SHP77 treated with DMSO at 0.1 percent for 48 hours (cell line): ENCODE data around the gene PICK1.
"Not testable (repeated sequence)": the region's sequence is repeated elsewhere in the genome, so short reads cannot be mapped to it uniquely, and the experiment has no call there.

Experiments used
- DNase-seq: peaks from one replicate; lab custom pipeline; 2025; lab: John Stamatoyannopoulos, UW

Gene PICK1

DNA sequence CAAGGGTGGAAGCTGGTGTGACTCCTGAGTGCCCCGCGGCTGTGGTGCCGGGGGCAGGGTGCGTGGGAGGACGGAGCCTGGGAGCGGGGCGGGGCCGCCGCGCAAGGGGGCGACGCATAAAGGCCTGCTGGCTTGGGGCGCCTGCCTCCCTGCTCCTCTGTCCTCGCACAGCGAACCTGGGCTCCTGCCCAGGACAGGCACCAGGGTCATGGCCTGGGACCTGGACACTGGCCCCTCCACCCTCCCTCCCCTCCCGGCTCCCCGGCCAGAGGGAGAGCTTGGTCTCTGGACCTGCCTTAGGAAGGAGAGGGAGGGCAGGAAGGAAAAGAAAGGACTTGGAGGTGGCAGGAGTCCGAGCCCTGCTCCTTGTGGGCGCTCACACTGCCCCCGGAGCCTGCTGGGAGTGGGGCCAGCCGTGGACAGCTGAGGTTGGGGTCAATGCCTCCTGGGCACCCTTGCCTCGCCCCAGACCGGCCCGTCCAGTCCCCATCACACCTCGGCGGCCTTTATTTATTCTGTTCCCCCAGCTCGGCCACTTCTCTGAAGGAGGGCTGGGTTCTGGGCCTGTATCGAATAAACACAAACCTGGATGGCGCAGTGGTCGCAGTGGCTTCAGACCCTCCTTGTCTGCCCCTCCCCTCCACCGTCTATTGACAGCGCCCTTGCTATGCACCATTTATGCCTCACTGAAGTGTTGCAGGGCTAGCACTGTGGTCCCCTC lies 18.1 kb downstream of the PICK1 start:
- DNase-seq: no peak

- DNase-seq: no peak
Observed at GRCh38 chr22:38075961-38076360, 18.8 kb downstream of the PICK1 start.

DNA sequence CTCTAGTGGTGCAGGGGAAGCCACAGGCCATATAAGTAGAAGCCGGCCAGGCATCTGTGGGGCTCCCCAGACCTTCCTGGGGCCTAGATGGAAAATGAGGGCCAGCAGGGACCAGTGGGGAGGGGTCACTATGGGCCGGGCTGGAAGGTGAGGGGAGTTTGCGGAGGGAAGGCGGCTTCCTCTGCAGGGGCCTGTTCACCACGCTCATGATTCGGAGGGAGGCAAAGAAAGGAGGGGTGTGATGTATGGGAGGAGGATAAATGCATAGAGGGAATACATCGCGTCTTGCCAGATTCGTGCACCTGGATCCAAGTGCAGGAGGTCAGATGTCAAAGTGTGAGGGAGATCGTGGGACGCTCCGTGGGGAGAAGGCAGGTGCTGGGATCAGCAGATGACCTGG lies 19.9 kb downstream of the PICK1 start:
- DNase-seq: no peak

DNA sequence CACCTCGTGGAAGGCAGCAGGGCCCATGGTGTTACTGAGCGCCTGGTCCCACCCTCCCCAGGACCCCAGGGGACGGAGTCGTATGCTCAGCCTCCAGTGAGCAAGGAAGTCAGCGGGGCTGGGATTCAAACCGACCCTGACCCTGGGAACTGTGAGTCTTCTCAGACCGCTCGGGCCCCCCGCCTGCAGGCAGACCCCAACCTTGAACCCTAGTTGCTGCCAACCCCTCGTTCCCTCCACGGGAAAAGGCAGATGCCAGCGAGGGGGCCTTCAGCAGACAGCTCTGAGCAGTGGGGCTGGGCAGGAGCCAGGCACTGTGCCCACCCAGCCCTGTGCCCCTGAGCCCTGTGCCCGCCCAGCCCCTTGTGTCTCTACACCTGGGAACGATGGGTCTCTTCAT lies 20.4 kb downstream of the PICK1 start:
- DNase-seq: no peak

DNA sequence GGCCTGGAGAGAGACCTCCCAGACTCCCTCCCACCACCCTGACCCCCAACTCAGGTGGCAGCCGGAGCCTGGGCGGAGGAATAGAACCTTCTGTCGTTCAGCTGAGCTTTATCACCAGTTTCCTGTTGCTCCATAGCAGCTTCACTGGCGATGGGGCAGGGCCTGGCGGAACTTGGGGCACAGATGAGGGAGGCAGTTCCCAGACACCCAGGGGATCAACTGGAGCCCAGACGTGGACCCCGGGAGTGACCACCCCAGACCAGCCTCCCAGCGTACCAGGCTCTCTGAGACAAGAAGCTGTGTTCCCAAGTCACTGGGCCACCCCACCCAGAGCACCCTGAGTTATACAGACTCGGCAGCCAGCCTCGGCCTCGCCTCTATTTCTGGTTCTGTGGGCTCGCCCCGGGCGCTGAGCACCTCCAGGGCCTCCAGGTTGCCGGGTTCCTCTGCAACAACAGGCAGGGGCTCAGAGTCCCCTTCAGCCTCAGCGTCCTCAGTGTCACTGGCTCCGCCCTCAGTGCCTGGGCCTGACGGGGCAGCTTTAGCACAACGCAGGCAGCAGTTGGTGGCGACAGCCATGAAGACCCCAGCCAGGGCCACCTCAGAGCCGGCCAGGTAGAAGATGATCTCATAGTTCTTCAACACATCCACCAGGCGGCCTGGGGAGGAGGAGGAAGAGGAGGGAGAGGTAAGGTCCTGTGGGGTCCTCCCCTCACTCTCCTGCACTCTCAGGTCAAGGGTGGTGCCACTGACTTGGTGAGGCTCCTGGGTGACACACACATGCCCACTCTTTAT lies 21.0 kb downstream of the PICK1 start:
- DNase-seq: no peak

- DNase-seq: not testable (repeated sequence)
Observed at GRCh38 chr22:38079208-38079607, 22.0 kb downstream of the PICK1 start.

- DNase-seq: no peak
Observed at GRCh38 chr22:38079804-38080203, 22.6 kb downstream of the PICK1 start.

DNA sequence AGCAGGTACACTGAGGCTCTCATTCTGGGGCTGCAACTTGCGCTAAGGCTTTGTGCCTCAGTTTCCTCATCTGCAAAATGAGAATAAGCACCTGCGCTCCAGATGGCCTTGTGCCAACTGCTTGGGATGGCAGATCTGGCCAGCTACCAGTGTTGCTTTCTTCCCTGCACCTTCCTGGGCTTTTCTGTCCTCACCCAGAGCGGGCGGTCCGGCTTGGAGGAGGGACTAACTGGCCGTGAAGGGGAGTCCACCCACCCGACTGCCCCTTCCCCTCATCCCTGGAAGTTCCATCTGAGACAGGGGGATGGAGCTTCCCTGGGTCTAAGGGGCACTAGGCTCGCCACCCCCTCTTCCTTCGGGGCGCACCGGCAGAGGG lies 23.3 kb downstream of the PICK1 start:
- no peak for DNase-seq

- DNase-seq: no peak
Observed at GRCh38 chr22:38080850-38081635, 23.8 kb downstream of the PICK1 start.

GRCh38 chr22:38081636-38081940 lies 24.4 kb downstream of the PICK1 start:
- DNase-seq: no peak

DNA sequence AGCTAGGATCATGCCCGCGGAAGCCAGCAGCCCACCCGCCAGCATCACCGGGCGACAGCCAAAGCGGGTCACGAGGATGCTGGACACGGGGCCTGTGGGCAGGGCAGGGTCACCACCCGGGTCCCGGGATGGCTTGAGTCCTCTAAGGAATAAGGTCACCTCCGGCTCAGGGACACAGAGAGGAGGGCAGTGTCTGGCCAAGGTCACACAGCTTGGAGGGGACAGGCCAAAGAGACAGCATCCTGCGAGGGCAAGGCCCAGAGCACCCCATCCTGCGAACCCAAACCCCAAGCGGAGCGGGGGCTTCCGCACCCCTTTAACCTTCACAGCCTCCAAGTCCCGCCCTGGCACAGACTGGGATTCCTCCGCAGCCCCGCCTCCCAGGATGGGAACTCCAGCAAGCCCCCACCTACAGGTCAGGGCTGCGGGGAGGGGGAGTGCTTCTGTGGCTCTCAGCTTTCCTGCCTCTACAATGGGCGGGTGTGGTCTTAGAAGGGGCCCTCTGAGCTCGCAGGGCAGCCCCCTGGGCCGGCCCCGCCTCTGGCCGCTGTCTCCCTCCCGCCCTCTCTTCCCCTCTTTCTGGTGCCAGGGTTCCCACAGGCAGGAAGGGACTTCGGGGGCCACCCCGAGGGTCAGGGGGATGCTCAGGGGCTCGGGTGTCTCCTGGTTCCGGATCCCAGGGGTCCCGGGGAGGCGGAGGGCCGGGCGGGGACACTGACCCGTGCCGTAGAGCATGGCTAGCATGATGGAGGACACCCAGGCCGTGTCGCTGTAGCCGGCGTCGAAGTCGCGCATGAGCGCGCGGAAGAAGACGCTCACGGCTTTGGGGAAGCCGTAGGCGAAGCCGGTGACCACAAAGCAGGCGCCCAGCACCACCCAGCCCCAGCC lies 25.0 kb downstream of the PICK1 start:
- no peak for DNase-seq

DNA sequence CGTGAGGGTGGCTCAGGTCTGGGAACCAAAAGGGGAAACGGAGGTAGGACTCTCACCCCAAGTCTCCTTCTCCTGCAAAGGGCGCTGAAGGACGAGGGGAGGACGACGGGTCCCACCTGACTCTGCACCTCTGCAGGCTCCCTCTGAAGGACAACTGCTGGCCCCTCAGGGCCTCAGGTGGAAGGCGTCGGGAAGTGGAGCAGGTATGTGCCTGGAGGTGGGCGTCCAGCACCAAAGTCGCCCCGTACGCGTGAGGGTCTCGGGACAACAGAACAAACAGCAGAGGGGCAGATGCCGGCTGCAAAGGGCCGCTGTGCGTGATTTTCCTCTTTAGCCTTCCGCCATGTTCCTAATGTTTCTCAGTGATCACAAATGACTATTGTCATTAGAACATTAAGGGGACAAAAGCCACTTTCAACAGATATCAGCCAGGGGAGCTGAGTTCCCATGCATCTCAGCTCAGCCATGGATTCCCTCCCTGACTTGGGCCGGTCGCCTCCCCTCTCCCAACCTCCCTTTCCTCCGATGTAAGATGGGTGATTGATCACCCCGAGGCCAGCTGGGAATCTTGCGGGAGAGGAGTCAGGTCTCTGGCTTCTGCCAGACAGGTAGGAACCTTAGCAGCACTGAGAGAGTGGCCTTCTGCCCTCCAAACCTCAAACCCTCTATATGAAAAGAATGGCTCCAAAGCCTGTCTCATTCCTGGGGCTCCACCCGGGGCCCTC lies 25.9 kb downstream of the PICK1 start:
- DNase-seq: no peak

GRCh38 chr22:38083931-38084631 lies 26.9 kb downstream of the PICK1 start, which contains the start of gene SLC16A8:
TSS of gene SLC16A8 (minus strand) at chr22:38084184. CDS start at chr22:38082873, 1,311 bp downstream.
- no peak for DNase-seq

- DNase-seq: no peak
Observed at GRCh38 chr22:38085056-38085455, 27.9 kb downstream of the PICK1 start.

DNA sequence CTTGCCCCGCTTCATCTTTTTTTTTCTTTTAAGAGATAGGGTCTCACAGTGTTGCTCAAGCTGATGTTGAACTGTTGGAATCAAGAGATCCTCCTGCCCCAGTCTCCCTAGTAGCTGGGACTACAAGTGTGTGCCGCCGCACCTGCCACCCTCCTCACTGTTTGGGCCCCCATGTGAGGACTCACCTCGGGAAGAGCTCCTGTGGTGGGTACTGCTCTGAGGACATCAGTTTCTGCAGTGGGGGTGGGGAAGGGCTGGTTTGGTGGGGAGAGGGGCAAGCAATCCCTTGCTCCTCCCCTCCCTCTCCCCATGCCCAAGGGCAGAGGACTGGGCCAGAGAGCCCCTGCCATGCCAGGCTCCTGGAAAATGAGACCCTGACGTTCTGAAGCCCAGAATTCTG lies 28.3 kb downstream of the PICK1 start:
- no peak for DNase-seq

- DNase-seq: no peak
Observed at GRCh38 chr22:38086001-38086845, 29.0 kb downstream of the PICK1 start.

DNA sequence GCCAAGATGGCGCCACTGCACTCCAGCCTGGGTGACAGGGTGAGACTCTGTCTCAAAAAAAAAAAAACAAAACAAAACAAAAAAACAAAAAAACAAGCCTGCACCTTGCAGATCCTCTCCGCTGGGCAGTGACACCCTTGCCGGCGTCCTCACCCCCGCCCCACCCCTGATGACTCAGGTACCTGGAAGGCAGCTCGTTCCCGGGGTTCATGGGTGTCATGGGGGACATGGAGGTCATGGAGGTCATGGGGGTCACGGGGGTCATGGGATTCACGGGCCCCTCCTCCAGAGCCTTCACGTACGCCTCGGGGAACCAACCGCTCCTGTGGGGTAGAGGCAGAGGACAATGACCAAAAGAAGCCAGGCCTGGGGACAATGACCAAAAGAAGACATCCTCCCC lies 29.7 kb downstream of the PICK1 start:
- DNase-seq: no peak

GRCh38 chr22:38087855-38088254 lies 30.7 kb downstream of the PICK1 start:
- no peak for DNase-seq

DNA sequence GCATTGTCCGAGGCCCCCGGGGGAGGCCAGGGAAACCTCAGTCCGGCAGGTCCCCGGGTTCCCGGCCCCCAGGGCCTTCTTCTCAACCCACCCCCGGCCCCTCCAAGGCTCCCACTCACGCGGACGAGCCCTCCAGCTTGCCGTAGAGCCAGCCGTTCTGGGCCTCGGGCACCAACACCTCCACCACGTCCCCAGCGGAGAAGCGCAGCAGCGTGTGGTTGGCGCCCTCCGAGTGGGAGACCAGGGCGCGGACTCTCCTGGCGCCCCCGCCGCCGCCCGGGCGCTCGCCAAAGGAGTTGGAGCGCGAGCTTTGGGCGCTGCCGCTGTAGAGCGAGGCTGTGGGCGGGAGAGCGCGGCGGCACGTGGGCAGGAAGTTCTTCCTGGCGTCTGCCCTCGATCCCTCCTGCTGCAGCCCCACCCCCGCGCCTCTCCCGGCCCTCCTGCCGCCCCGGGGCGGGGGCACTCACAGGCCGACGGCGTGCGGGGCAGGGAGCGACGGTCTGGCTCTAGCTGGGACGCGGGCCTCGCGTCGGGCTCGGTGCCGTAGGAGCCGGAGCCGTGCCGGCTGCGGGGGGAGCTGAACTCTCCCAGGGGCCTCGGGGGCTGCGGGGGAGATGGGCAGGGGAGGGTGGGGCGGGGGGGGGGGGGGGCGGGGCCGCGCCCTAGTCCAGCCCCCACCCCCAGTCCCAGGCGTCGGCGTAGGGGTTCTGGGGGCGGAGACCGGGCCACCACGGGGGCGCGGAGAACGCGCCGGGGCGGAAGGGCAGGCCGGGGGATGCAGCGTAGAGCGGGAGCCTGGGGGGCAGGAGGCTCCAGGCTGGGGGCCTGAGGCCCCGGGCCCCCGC lies 31.6 kb downstream of the PICK1 start:
- no peak for DNase-seq
